Bronchial epithelial cell (primary cell): ENCODE data around the gene ST6GALNAC6. TPM values are rescaled to one million over a fixed set of nuclear protein-coding genes. Genes with fewer than 3 reads are reported as not detected.
A peak's percentile ranks its signal among the peaks of the same experiment; 100 is the strongest.

ENCODE experiments used
- DNase-seq: peaks from one replicate; pipeline ENCODE4 v3.0.0-alpha.2; 2010; ENCODE audit warnings: low read depth
- FAIRE-seq: peaks from 2 replicates; lab custom pipeline; 2011; peaks lifted over from hg19 to GRCh38; lab: Jason Lieb, UNC
- H3K27me3 ChIP-seq: 2 replicates; pipeline ENCODE4 v1.5.1; 2011; ENCODE audit warnings: low read length; ENCODE audit not compliant: control insufficient read depth, insufficient read depth
- H3K36me3 ChIP-seq: 2 replicates; pipeline ENCODE4 v1.5.1; 2011; ENCODE audit warnings: low read length; ENCODE audit not compliant: control insufficient read depth, insufficient read depth
- H3K4me3 ChIP-seq: 2 replicates; pipeline ENCODE4 v1.5.1; 2011; ENCODE audit warnings: mild to moderate bottlenecking, low read depth, low read length, control low read depth
- CTCF ChIP-seq: IDR thresholded peaks from 2 replicates; pipeline ENCODE4 v1.5.1; 2011; ENCODE audit warnings: mild to moderate bottlenecking, moderate library complexity, low read length, control low read depth, inconsistent platforms; ENCODE audit not compliant: insufficient read depth, severe bottlenecking
- total RNA-seq: library from RNA; depleted of rRNA; stranded (reverse); fragments of >200 nt; gene quantifications from 2 replicates; pipeline ENCODE4 v1.2.1, GENCODE V29; 2014

ST6GALNAC6 gene
- total RNA-seq, 1 donor from 2014 or later: 18.4 TPM

DNA sequence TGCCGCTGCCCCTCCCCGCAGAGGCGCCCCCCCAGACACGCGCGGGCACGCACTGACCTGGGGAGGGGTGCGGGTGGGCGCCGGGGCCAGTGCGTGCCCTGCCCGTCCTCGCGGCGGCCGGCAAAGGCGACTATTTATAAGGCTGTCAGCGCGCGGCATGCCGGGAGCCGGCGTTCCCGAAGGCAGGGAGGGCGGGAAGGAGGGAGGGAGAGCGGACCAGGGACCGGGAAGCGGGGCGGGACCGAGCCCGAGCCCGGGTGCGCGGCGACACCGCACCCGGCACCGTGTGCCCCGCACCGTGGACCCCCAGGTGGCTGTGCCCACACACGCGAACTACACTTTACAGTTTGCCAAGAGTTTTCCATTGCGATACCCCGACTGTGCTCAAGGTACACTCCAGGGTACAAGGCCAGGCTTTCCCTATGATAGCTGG is 21.8 kb downstream of the ST6GALNAC6 start, which contains the start of gene AK1:
Gene AK1 (minus strand): TSS at position 110 of the 433 bp plus-strand sequence. CDS start 3,058 bp downstream, outside the sequence.
- no peak for DNase-seq
- Histone ChIP-seq H3K27me3 (no peaks in the 10 kb centered on the region), H3K4me3 (peak within 1 kb of the TSS; percentile 48), H3K36me3 (peaks cover 3% of the 10 kb centered on the region)
- no peak for TF ChIP-seq CTCF
- FAIRE-seq: no peak

- no peak for TF ChIP-seq CTCF
- no peak for FAIRE-seq
- no peak for DNase-seq
- Histone ChIP-seq H3K4me3 (peak overlapping the region; percentile 48), H3K27me3 (no peaks in the 10 kb centered on the region), H3K36me3 (peaks cover 5% of the 10 kb centered on the region)
These were observed 22.4 kb downstream of the ST6GALNAC6 start for GRCh38 chr9:127876764-127877562.

- Histone ChIP-seq H3K4me3 (no peak overlapping the region), H3K27me3 (no peaks in the 10 kb centered on the region), H3K36me3 (peaks cover 5% of the 10 kb centered on the region)
- FAIRE-seq: no peak
- DNase-seq: no peak
- no peak for TF ChIP-seq CTCF
These were observed 23.2 kb downstream of the ST6GALNAC6 start for GRCh38 chr9:127876026-127876763.

GRCh38 chr9:127875306-127875966 is 24.0 kb downstream of the ST6GALNAC6 start:
- Histone ChIP-seq H3K27me3 (no peaks in the 10 kb centered on the region), H3K4me3 (no peak overlapping the region), H3K36me3 (peaks cover 5% of the 10 kb centered on the region)
- DNase-seq: no peak
- no peak for FAIRE-seq
- TF ChIP-seq CTCF: no peak

GRCh38 chr9:127874301-127875221 is 24.8 kb downstream of the ST6GALNAC6 start:
- FAIRE-seq (no peak), DNase-seq (peak; percentile 70)
- no peaks in the 10 kb centered on the region for H3K27me3 ChIP-seq
- H3K36me3 ChIP-seq: peaks cover 5% of the 10 kb centered on the region
- TF ChIP-seq CTCF: no peak
- no peak overlapping the region for H3K4me3 ChIP-seq
